Sigmoid colon (tissue), 3 donors: ENCODE results near the gene MLPH.

Source experiments
- POLR2A ChIP-seq, 2 donors: fragments of 450-650 bp; IDR thresholded peaks; one replicate each; pipeline ENCODE4 v1.6.1; 2016; ENCODE audit warnings: antibody characterized with exemption in 2 of 2, mild to moderate bottlenecking in 2 of 2, moderate library complexity in 2 of 2
- TF ChIP-seq, protein P1 (sequence below), 4 experiments: fragments of 450-650 bp in 3 of 4; fragments of 200-600 bp in 1 of 4; IDR thresholded peaks; one replicate each; pipeline ENCODE4 v1.5.1; 2016 to 2019; ENCODE audit warnings: antibody characterized with exemption in 4 of 4, mild to moderate bottlenecking in 3 of 4, moderate library complexity in 2 of 4

DNA sequence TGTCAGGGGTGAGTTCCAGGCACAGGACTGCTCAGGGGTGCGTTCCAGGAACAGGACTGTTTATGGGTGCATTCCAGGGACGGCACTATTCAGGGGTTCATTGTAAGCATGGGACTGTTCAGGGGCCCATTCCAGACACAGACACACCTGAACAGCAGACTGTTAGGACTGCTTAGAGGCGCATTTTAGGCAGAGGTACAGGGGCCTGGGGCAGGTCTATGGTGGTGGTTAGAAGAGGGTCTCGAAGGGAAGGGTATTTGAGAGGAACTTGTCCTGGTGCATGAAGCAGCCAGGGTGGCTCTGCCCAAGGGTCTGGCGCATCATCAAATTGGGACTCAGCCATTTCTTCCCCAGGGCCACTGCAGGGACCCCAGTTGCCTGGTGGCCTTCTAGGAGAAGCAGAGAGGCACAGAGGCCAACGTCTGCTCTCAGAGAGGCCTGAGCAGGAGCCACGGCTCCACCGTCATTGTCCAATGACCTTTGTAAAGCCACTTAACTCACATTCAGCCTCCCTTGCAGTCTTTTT lies 14.8 kb upstream of the MLPH start:
- TF ChIP-seq, protein P1, sequence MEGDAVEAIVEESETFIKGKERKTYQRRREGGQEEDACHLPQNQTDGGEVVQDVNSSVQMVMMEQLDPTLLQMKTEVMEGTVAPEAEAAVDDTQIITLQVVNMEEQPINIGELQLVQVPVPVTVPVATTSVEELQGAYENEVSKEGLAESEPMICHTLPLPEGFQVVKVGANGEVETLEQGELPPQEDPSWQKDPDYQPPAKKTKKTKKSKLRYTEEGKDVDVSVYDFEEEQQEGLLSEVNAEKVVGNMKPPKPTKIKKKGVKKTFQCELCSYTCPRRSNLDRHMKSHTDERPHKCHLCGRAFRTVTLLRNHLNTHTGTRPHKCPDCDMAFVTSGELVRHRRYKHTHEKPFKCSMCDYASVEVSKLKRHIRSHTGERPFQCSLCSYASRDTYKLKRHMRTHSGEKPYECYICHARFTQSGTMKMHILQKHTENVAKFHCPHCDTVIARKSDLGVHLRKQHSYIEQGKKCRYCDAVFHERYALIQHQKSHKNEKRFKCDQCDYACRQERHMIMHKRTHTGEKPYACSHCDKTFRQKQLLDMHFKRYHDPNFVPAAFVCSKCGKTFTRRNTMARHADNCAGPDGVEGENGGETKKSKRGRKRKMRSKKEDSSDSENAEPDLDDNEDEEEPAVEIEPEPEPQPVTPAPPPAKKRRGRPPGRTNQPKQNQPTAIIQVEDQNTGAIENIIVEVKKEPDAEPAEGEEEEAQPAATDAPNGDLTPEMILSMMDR (IDR thresholded peaks at IDR 0.05), result no peak
- no peak for TF ChIP-seq POLR2A (IDR thresholded peaks at IDR 0.05)
